Left lung (tissue), 10 donors: Measurements from ENCODE around the gene CDC14B. TPM values are rescaled to one million over a fixed set of nuclear protein-coding genes. Genes with fewer than 3 reads are reported as not detected.
"Not testable (repeated sequence)": the region's sequence is repeated elsewhere in the genome, so short reads cannot be mapped to it uniquely, and the experiment has no call there.

Source experiments
- ATAC-seq: fragments of 200-7000 bp; cut with Tn5 transposase; one replicate; pipeline ENCODE4 v1.9.1; 2020; ENCODE audit warnings: moderate library complexity
- DNase-seq, 4 donors: peaks; one replicate each; pipeline ENCODE4 v3.0.0-alpha.2; 2013 to 2020
- H3K27ac ChIP-seq, 2 donors: fragments of 200-600 bp; sonication (generic) in 1 of 2; one replicate each; pipeline versions ENCODE4 v1.5.0 to v1.8.0; 2020 to 2021
- H3K27me3 ChIP-seq, 2 donors: fragments of 200-600 bp; sonication (generic) in 1 of 2; one replicate each; pipeline versions ENCODE4 v1.5.0 to v1.8.0; 2020 to 2021
- H3K36me3 ChIP-seq, 2 donors: fragments of 200-600 bp; sonication (generic) in 1 of 2; one replicate each; pipeline versions ENCODE4 v1.5.0 to v1.8.0; 2020 to 2021
- H3K4me1 ChIP-seq, 2 donors: fragments of 200-600 bp; one replicate each; pipeline ENCODE4 v1.8.0; 2021
- H3K4me3 ChIP-seq, 2 donors: fragments of 200-600 bp; sonication (generic) in 1 of 2; one replicate each; pipeline versions ENCODE4 v1.5.0 to v1.8.0; 2020 to 2021; ENCODE audit warnings: mild to moderate bottlenecking in 1 of 2
- H3K9me3 ChIP-seq, 2 donors: fragments of 200-600 bp; sonication (generic) in 1 of 2; one replicate each; pipeline versions ENCODE4 v1.5.0 to v1.8.0; 2020 to 2021
- intact Hi-C, 2 donors: fragments of 100-400 bp; cut with DNase I; formaldehyde crosslinking; loops; one replicate each; pipeline versions ENCODE4 v1.11.2 to v1.14.2; 2022
- polyA plus RNA-seq, 6 donors: library from polyadenylated mRNA; unstranded; fragments of 120-200 nt; gene quantifications; one replicate each; pipeline ENCODE4 v1.2.1, GENCODE V29; 2013; ENCODE audit not compliant: insufficient read length in 6 of 6
- total RNA-seq, 2 donors: library from RNA; stranded (reverse); fragmentation: NEBNext Ultra II Directional; extraction: Animal tissue kit (Norgen Biotek cat#: 25700); gene quantifications; one replicate each; pipeline ENCODE4 v1.2.1, GENCODE V29; 2021
- TF ChIP-seq, protein P1 (sequence below), 2 donors: fragments of 200-600 bp; sonication (generic) in 1 of 2; IDR thresholded peaks; one replicate each; pipeline versions ENCODE4 v1.5.0 to v1.8.0; 2021; ENCODE audit warnings: antibody characterized with exemption in 2 of 2
- donor health status: DM: no; HTN: yes; CAD: no.
- donor health status: DM: no; HTN: no; CAD: no.

CDC14B gene
- total and polyA plus RNA-seq, 8 donors: 10.5 to 20.3 (median 17.9) TPM

DNA sequence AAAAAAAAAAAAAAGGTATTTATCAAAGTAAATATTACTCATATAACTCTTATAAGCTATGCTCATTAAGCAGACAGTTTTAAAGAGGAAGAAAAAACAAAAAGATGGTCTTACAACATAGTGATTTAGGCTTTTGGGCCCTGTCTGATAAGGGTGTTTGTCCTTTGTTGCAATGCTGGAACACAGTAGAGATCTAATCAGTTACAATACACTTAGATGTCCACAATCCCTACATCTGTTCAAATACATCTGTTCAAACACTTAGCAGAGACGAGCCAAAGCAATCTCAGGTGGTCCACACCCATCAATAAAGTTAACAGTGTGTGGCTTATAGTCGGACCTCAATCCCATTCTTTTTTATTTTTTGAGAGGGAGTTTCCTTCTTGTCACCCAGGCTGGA is 24.5 kb upstream of the CDC14B start:
- Histone ChIP-seq H3K4me1 (peaks cover 2 to 17% of the 10 kb centered on the region in 2 donors), H3K27me3 (no peaks in the 10 kb centered on the region), H3K36me3 (peaks cover 0 to 64% of the 10 kb centered on the region in 2 donors), H3K4me3 (no peak overlapping the region), H3K9me3 (no peaks in the 10 kb centered on the region), H3K27ac (no peak overlapping the region)
- intact Hi-C loops: no loop called here
- DNase-seq (no peak), ATAC-seq (no peak)
- TF ChIP-seq, protein P1, sequence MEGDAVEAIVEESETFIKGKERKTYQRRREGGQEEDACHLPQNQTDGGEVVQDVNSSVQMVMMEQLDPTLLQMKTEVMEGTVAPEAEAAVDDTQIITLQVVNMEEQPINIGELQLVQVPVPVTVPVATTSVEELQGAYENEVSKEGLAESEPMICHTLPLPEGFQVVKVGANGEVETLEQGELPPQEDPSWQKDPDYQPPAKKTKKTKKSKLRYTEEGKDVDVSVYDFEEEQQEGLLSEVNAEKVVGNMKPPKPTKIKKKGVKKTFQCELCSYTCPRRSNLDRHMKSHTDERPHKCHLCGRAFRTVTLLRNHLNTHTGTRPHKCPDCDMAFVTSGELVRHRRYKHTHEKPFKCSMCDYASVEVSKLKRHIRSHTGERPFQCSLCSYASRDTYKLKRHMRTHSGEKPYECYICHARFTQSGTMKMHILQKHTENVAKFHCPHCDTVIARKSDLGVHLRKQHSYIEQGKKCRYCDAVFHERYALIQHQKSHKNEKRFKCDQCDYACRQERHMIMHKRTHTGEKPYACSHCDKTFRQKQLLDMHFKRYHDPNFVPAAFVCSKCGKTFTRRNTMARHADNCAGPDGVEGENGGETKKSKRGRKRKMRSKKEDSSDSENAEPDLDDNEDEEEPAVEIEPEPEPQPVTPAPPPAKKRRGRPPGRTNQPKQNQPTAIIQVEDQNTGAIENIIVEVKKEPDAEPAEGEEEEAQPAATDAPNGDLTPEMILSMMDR (IDR thresholded peaks at IDR 0.05): no peak

DNA sequence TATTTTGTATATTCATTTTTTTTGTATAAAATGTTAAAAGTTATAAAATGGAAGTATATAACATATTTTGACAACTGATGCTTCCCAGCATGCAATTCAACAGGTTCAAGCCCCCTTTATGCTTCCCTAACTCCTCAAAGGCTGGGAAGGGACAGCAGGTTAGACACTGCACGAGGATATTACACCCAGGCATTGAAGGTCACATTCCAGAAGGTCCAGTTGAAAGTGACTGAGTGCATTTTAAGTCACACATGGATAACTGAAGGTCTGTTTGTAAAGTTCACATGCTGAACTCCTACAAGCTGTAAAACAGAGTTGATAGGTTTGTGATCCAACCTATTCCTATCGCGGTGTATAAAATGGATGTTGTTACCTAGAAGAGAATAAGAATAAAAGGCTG is 21.9 kb upstream of the CDC14B start:
- intact Hi-C loops: no loop called here
- no peak for DNase-seq

DNA sequence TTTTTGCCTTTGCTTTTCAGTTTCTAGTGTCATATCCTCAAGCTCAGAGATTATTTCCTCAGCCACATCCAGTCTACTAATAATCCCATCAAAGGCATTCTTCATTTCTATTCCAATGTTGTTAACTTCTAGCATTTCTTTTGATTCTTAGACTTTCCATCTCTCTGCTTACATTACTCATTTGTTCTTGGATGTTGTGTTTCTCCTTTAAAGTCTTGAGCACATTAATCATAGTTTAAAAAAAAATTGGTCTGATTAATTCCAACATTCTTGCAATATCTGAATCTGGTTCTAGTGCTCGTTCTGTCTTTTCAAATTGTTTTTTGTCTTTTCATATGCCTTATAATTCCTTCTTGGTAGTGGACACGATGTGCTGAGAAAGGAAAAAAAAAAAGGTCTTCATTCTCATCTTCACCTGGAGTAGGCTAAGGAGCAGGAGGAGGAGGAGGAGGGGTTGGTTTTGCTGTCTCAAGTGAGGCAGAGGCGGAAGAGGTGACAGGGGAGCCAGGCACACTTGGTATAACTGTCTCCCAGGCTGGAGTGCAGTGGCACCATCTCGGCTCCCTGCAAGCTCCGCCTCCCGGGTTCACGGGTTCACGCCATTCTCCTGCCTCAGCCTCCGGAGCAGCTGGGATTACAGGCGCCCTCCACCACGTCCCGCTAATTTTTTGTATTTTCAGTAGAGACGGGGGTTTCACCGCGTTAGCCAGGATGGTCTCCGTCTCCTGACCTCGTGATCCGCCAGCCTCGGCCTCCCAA is 19.1 kb upstream of the CDC14B start:
- DNase-seq (no peak), ATAC-seq (no peak)
- Histone ChIP-seq H3K27ac (no peak overlapping the region), H3K27me3 (no peaks in the 10 kb centered on the region), H3K4me3 (no peak overlapping the region), H3K4me1 (no peaks in the 10 kb centered on the region), H3K9me3 (no peaks in the 10 kb centered on the region), H3K36me3 (peaks cover 0 to 21% of the 10 kb centered on the region in 2 donors)
- TF ChIP-seq, protein P1 (IDR thresholded peaks at IDR 0.05): no peak
- intact Hi-C loops: no loop called here

More for the DNA sequence above, 21.9 kb upstream of the CDC14B start:
- no peak overlapping the region for H3K27ac ChIP-seq
- no peak for ATAC-seq
- TF ChIP-seq, protein P1 (IDR thresholded peaks at IDR 0.05): no peak
- no peaks in the 10 kb centered on the region for H3K27me3 ChIP-seq
- peaks cover under 1 to 10% of the 10 kb centered on the region in 2 donors for H3K4me1 ChIP-seq
- H3K4me3 ChIP-seq: no peak overlapping the region
- H3K36me3 ChIP-seq: peaks cover 0 to 45% of the 10 kb centered on the region in 2 donors
- no peaks in the 10 kb centered on the region for H3K9me3 ChIP-seq

DNA sequence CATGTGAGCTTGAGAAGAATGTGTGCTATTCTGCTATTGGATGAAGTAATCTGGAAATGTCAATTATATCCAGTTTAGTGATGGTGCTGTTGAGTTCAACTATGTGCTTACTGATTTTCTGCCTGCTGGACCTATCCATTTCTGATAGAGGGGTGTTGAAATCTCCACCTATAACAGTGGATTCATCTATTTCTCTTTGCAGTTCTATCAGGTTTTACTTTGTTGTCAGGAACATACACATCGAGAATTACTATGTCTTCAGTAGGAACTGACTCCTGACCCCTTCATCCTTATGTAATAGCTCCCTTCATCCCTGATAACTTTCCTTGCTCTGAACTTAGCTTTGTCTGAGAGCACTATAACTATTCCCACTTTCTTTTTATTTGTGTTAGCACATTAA is 16.7 kb upstream of the CDC14B start:
- intact Hi-C loops: no loop called here
- peaks cover 0 to 11% of the 10 kb centered on the region in 2 donors for H3K27me3 ChIP-seq
- no peak for DNase-seq
- H3K36me3 ChIP-seq: peaks cover 0 to 2% of the 10 kb centered on the region in 2 donors
- ATAC-seq: no peak
- TF ChIP-seq, protein P1 (IDR thresholded peaks at IDR 0.05): no peak
- no peak overlapping the region for H3K4me3 ChIP-seq
- H3K9me3 ChIP-seq: no peaks in the 10 kb centered on the region
- no peaks in the 10 kb centered on the region for H3K4me1 ChIP-seq
- H3K27ac ChIP-seq: no peak overlapping the region

DNA sequence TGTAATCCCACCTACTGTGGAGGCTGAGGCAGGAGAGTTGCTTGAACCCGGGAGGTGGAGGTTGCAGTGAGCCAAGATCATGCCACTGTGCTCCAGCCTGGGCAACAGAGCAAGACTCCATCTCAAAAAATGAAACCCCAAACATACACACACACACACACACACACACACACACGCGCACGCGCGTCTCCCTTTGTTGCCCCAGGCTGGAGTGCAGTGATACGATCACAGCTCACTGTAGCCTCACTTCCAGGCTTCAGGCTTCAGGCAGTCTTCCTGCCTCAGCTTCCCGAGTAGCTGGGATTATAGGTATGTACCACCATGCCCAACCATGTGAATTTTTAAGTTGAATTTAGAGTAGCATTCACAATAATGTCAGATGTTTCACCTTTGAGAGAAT is 13.9 kb upstream of the CDC14B start:
- H3K27ac ChIP-seq, H3K4me1 ChIP-seq, DNase-seq, intact Hi-C loops, H3K4me3 ChIP-seq, H3K36me3 ChIP-seq, H3K9me3 ChIP-seq, ATAC-seq: not testable (repeated sequence)
- H3K27me3 ChIP-seq: peaks cover 0 to 30% of the 10 kb centered on the region in 2 donors
